Coronary artery (tissue), 2 donors: ENCODE data around the gene TTLL9.
A peak's percentile ranks its signal among the peaks of the same experiment; 100 is the strongest.

Experiments used
- DNase-seq: peaks from one replicate; pipeline ENCODE4 v3.0.0-alpha.2; 2017; ENCODE audit warnings: low spot score
- H3K27ac ChIP-seq, 2 donors: fragments of 200-600 bp; sonication (generic); one replicate each; pipeline ENCODE4 v1.5.1; 2016 to 2019
- H3K4me3 ChIP-seq: fragments of 200-600 bp; sonication (generic); 2 replicates; pipeline ENCODE4 v1.5.1; 2016; ENCODE audit warnings: mild to moderate bottlenecking, moderate library complexity
- TF ChIP-seq, protein P1 (sequence below): fragments of 200-600 bp; sonication (generic); IDR thresholded peaks from one replicate; pipeline ENCODE4 v1.5.1; 2019; ENCODE audit warnings: antibody characterized with exemption

Gene TTLL9

GRCh38 chr20:31862506-31862905 lies 7.9 kb upstream of the TTLL9 start:
- Histone ChIP-seq H3K4me3 (no peak overlapping the region), H3K27ac (no peak overlapping the region)
- TF ChIP-seq, protein P1, sequence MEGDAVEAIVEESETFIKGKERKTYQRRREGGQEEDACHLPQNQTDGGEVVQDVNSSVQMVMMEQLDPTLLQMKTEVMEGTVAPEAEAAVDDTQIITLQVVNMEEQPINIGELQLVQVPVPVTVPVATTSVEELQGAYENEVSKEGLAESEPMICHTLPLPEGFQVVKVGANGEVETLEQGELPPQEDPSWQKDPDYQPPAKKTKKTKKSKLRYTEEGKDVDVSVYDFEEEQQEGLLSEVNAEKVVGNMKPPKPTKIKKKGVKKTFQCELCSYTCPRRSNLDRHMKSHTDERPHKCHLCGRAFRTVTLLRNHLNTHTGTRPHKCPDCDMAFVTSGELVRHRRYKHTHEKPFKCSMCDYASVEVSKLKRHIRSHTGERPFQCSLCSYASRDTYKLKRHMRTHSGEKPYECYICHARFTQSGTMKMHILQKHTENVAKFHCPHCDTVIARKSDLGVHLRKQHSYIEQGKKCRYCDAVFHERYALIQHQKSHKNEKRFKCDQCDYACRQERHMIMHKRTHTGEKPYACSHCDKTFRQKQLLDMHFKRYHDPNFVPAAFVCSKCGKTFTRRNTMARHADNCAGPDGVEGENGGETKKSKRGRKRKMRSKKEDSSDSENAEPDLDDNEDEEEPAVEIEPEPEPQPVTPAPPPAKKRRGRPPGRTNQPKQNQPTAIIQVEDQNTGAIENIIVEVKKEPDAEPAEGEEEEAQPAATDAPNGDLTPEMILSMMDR, result no peak
- peak; percentile 43 for DNase-seq

- H3K4me3 ChIP-seq, result no peak overlapping the region
- TF ChIP-seq, protein P1, result no peak
- peak; percentile 54 for DNase-seq
- H3K27ac ChIP-seq, result no peak overlapping the region
Measured at GRCh38 chr20:31863296-31864085, 6.9 kb upstream of the TTLL9 start.

GRCh38 chr20:31864521-31865400 lies 5.7 kb upstream of the TTLL9 start:
- no peak for DNase-seq
- H3K4me3 ChIP-seq, result no peak overlapping the region
- H3K27ac ChIP-seq, result no peak overlapping the region
- TF ChIP-seq, protein P1, result no peak

- TF ChIP-seq, protein P1, result no peak
- DNase-seq, result no peak
- Histone ChIP-seq H3K4me3 (no peak overlapping the region), H3K27ac (no peak overlapping the region)
Measured at GRCh38 chr20:31866221-31866620, 4.2 kb upstream of the TTLL9 start.

DNA sequence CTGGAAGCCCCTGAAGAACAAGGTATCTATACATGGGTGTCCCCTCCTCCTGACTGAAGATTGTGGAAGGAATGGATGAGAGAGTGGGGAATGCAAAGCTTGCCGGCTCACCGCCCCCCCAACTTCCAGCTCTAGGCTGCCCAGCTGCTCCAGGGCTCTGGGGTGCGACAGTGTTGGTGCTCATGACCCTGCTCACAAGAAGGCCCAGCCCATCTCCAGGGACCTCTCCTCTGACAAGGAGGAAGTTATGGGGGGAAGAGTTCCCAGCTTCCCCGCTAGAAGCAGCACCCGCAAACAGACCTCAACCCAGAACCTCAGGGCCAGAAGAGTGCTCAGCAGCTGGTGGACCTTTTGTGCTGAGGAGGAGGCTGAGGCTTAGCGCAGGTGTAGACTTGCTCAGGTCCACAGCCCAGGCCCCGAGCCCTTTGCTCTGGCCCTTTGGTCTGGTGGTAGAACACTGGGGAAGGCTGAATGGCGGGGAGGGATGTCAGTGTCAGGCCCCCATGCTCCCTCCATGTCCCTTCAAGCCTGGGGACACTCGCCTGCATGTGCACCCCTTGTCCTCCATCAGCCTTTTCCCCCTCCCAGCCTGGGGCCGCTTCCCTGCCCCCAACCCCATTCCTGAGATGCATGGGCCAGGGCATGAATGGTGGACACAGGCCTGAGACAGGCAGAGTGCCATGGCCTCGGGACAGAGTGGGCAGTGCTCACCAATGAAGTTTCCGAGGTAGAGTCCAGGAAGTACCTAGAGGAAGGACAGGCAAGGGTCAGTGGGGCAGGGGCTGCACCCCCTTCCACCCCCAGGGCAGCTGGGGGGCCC lies 1.4 kb upstream of the TTLL9 start:
- TF ChIP-seq, protein P1, result no peak
- Histone ChIP-seq H3K4me3 (peak overlapping the region; percentile 76), H3K27ac (peak overlapping the region; percentile 68 to 80)
- no peak for DNase-seq

DNA sequence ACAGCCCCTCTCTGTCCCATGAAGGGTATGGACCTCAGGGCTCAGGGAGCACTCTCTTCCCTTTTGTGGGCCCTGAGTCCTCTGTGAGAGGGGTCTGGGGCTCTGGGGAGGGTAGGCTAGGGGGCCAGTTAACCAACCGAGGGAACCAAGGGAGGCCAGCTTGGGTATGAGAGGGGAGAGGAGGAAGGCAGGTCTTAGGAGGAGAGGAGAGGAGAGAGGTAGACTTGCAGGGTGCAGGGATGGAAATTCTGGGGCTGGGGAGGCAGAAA lies 827 bp upstream of the TTLL9 start:
- TF ChIP-seq, protein P1, result no peak
- Histone ChIP-seq H3K27ac (peak overlapping the region; percentile 68 to 80), H3K4me3 (peak overlapping the region; percentile 76)
- DNase-seq, result no peak
